ENCODE results near the gene MTERF2.

Gene MTERF2

GRCh38 chr12:107026356-107026755 is 39.4 kb upstream of the MTERF2 start (continued):
- TF ChIP-seq, protein P1, sequence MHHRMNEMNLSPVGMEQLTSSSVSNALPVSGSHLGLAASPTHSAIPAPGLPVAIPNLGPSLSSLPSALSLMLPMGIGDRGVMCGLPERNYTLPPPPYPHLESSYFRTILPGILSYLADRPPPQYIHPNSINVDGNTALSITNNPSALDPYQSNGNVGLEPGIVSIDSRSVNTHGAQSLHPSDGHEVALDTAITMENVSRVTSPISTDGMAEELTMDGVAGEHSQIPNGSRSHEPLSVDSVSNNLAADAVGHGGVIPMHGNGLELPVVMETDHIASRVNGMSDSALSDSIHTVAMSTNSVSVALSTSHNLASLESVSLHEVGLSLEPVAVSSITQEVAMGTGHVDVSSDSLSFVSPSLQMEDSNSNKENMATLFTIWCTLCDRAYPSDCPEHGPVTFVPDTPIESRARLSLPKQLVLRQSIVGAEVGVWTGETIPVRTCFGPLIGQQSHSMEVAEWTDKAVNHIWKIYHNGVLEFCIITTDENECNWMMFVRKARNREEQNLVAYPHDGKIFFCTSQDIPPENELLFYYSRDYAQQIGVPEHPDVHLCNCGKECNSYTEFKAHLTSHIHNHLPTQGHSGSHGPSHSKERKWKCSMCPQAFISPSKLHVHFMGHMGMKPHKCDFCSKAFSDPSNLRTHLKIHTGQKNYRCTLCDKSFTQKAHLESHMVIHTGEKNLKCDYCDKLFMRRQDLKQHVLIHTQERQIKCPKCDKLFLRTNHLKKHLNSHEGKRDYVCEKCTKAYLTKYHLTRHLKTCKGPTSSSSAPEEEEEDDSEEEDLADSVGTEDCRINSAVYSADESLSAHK (tag by site-specific recombination; IDR thresholded peaks at IDR 0.05), result peak; percentile 46; the same call in 1 of the 2 replicates
- TF ChIP-seq GLI2 (tag by site-specific recombination; IDR thresholded peaks at IDR 0.05; ENCODE audit: borderline replicate concordance, low read depth) (peak; percentile 45), ZNF366 (tag by site-specific recombination; conservative IDR thresholded peaks at IDR 0.05) (peak; percentile 49), ZNF580 (tag by site-specific recombination; IDR thresholded peaks at IDR 0.05) (0 out of 2 replicates have a peak, but pooled peaks have one; percentile 53), WT1 (tag by site-specific recombination; IDR thresholded peaks at IDR 0.05) (peak; percentile 92), BCL11B (tag by site-specific recombination; IDR thresholded peaks at IDR 0.05; ENCODE audit: low read depth) (peak; percentile 75; the same call in 1 of the 2 replicates), ZNF2 (tag by site-specific recombination; IDR thresholded peaks at IDR 0.05) (0 out of 2 replicates have a peak, but pooled peaks have one; percentile 24), ZXDB (tag by site-specific recombination; IDR thresholded peaks at IDR 0.05) (peak; percentile 46), KLF1 (tag by site-specific recombination; IDR thresholded peaks at IDR 0.05) (peak; percentile 46; the same call in 1 of the 2 replicates), ZNF629 (tag by site-specific recombination; IDR thresholded peaks at IDR 0.05) (peak; percentile 53), SCRT1 (tag by site-specific recombination; IDR thresholded peaks at IDR 0.05; ENCODE audit: borderline replicate concordance) (0 out of 2 replicates have a peak, but pooled peaks have one; percentile 10), ZNF362 (tag by site-specific recombination; IDR thresholded peaks at IDR 0.05) (peak; percentile 64; the same call in 1 of the 2 replicates), SP7 (tag by site-specific recombination; IDR thresholded peaks at IDR 0.05) (peak; percentile 51; the same call in 1 of the 2 replicates), ZNF843 (tag by site-specific recombination; IDR thresholded peaks at IDR 0.05) (peak; percentile 88), OVOL3 (tag by site-specific recombination; IDR thresholded peaks at IDR 0.05) (peak; percentile 74; the same call in 1 of the 2 replicates), BCL11A (tag by site-specific recombination; IDR thresholded peaks at IDR 0.05; ENCODE audit: low read depth) (peak; percentile 68; the same call in 1 of the 2 replicates), TSHZ1 (tag by site-specific recombination; IDR thresholded peaks at IDR 0.05; ENCODE audit: borderline replicate concordance) (0 out of 2 replicates have a peak, but pooled peaks have one; percentile 47), GLIS1 (tag by site-specific recombination; IDR thresholded peaks at IDR 0.05) (peak; percentile 90), PRDM10 (tag by site-specific recombination; IDR thresholded peaks at IDR 0.05) (peak; percentile 20; the same call in 1 of the 2 replicates)
- TF ChIP-seq, protein P2, sequence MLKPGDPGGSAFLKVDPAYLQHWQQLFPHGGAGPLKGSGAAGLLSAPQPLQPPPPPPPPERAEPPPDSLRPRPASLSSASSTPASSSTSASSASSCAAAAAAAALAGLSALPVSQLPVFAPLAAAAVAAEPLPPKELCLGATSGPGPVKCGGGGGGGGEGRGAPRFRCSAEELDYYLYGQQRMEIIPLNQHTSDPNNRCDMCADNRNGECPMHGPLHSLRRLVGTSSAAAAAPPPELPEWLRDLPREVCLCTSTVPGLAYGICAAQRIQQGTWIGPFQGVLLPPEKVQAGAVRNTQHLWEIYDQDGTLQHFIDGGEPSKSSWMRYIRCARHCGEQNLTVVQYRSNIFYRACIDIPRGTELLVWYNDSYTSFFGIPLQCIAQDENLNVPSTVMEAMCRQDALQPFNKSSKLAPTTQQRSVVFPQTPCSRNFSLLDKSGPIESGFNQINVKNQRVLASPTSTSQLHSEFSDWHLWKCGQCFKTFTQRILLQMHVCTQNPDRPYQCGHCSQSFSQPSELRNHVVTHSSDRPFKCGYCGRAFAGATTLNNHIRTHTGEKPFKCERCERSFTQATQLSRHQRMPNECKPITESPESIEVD (tag by site-specific recombination; IDR thresholded peaks at IDR 0.05), result peak; percentile 81

All from HEK293 (cell line).